HUES48 (cell line): ENCODE measurements around the gene COG8.

Experiments
- H3K27ac ChIP-seq: one replicate; pipeline ENCODE4 v1.7.0; 2013; ENCODE audit warnings: low read depth, low read length, inconsistent platforms
- H3K27me3 ChIP-seq: 2 replicates; pipeline ENCODE4 v1.6.1; 2013; ENCODE audit warnings: mild to moderate bottlenecking, low read length; ENCODE audit not compliant: control insufficient read depth, insufficient read depth
- H3K36me3 ChIP-seq: 2 replicates; pipeline ENCODE4 v1.6.1; 2013; ENCODE audit warnings: low read length; ENCODE audit not compliant: control insufficient read depth, insufficient read depth
- H3K4me1 ChIP-seq: 2 replicates; pipeline ENCODE4 v1.6.1; 2013; ENCODE audit warnings: mild to moderate bottlenecking, low read length; ENCODE audit not compliant: control insufficient read depth, insufficient read depth
- H3K4me3 ChIP-seq: 2 replicates; pipeline ENCODE4 v1.5.1; 2013; ENCODE audit warnings: mild to moderate bottlenecking, low read depth, low read length
- H3K9ac ChIP-seq: 2 replicates; pipeline ENCODE4 v1.6.1; 2013; ENCODE audit warnings: mild to moderate bottlenecking, low read depth, low read length, moderate library complexity
- H3K9me3 ChIP-seq: 2 replicates; pipeline ENCODE4 v1.6.1; 2013; ENCODE audit warnings: low read length; ENCODE audit not compliant: control insufficient read depth, insufficient read depth

COG8 gene, protein sequence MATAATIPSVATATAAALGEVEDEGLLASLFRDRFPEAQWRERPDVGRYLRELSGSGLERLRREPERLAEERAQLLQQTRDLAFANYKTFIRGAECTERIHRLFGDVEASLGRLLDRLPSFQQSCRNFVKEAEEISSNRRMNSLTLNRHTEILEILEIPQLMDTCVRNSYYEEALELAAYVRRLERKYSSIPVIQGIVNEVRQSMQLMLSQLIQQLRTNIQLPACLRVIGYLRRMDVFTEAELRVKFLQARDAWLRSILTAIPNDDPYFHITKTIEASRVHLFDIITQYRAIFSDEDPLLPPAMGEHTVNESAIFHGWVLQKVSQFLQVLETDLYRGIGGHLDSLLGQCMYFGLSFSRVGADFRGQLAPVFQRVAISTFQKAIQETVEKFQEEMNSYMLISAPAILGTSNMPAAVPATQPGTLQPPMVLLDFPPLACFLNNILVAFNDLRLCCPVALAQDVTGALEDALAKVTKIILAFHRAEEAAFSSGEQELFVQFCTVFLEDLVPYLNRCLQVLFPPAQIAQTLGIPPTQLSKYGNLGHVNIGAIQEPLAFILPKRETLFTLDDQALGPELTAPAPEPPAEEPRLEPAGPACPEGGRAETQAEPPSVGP

DNA sequence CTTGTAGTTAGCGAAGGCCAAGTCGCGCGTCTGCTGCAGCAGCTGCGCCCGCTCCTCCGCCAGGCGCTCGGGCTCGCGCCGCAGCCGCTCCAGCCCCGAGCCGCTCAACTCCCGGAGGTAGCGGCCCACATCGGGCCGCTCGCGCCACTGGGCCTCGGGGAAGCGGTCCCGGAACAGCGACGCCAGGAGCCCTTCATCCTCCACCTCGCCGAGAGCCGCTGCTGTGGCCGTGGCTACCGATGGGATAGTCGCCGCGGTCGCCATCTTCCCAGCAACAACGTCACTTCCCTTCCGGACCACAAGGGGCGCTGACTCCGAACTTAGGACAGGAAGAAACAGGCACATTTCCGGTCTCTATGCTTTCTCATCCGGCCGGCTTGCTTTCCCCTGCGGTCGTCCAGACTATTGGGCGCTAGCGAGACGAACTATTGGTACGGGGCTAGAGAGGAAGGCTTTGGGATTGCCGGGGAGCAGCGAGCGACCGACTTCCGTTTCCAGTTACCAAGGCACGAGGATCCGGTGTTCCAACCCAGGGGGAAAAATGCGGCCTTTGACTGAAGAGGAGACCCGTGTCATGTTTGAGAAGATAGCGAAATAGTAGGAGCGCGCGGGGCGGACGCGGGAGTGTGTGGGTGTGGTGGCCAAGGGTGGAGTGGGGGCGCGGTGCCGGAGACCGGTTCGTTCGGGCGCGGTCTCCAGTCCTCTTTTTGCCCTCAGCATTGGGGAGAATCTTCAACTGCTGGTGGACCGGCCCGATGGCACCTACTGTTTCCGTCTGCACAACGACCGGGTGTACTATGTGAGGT is at the start of gene COG8, which contains the start of gene NIP7:
Gene COG8, minus strand, starts transcription at position 276 of the 806 bp plus-strand sequence. Its CDS starts 12 bp downstream, at position 264.
Gene NIP7, plus strand, starts transcription at position 484 of the 806 bp plus-strand sequence. Its CDS starts 58 bp downstream, at position 542.
- H3K4me3 ChIP-seq = peak within 1 kb of the TSS; percentile 90
- H3K9ac ChIP-seq = peak within 1 kb of the TSS; percentile 92
- peak within 1 kb of the TSS; percentile 91 for H3K27ac ChIP-seq
- no peaks in the 10 kb centered on the region for H3K9me3 ChIP-seq
- 0 out of 2 replicates have a peak, but pooled peaks cover 3% of the 10 kb centered on the region for H3K4me1 ChIP-seq
- no peaks in the 10 kb centered on the region for H3K27me3 ChIP-seq
- H3K36me3 ChIP-seq = peaks cover 63% of the 10 kb centered on the region

DNA sequence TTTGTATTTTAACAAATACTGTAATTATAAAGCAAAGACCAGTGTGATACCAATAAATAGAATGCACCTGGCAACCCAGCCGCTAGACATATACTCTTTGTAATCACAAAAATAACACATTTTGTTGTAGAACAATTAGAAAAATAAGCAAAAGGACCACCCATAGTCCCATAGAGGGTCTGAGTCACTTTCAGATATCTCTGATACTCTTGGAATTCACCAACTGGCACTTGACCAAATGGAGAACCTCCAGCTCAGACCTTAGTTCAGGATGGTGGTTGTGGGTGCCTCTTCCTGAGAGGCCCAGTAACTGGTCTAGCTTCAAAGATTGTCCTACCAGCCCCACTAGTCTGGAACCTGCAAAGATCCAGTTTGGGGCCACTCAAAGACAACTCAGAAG is 47.2 kb upstream of the COG8 start:
- no peak overlapping the region for H3K9ac ChIP-seq

DNA sequence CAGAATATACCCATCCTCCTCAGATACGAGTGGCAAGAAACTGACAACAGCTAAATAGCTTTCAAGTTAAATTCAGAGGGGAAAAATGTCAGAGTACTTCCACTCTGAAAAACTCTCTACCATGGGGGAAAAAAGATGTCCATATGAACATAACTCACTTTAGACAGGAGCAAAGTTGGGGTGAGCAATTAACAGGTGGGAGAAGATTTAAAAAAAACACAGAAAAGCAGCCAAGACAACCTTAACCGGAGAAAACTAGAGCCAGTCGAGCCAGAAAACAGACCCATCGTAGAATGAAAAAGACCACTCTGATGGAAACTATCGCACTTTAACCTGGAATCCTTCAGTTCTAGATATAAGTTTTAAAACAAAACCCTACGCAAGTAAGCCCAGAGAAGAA is 45.6 kb upstream of the COG8 start:
- Histone ChIP-seq H3K9me3 (no peaks in the 10 kb centered on the region), H3K27ac (peak overlapping the region; percentile 79), H3K4me1 (no peaks in the 10 kb centered on the region), H3K9ac (peak overlapping the region; percentile 83), H3K4me3 (peak overlapping the region; percentile 68), H3K36me3 (peaks cover 43% of the 10 kb centered on the region), H3K27me3 (no peaks in the 10 kb centered on the region)

More for the DNA sequence above, 47.2 kb upstream of the COG8 start:
- Histone ChIP-seq H3K27me3 (no peaks in the 10 kb centered on the region), H3K27ac (no peak overlapping the region), H3K4me1 (no peaks in the 10 kb centered on the region), H3K4me3 (no peak overlapping the region; the same call in 1 of the 2 replicates), H3K36me3 (peaks cover 29% of the 10 kb centered on the region), H3K9me3 (no peaks in the 10 kb centered on the region)

DNA sequence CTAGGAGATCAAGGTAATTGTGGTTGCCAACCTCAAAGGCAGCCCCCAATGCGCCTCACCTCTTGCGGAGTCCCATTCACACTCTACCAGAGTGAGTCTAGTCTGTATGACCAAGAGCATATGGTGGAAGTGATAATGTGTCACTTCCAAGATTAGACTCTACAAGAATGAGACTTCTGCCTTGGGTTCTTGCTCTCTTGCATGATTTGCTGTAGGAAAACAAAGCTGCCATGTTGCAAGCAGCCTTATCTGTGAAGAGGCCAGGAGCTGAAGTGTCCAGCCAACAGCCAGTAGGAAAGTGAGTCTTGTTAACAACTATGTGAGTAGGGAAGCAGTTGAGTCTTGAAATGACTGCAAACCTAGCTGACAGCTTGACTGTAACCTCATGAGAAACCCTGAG is 43.1 kb upstream of the COG8 start:
- no peak overlapping the region for H3K4me3 ChIP-seq
- no peak overlapping the region for H3K27ac ChIP-seq
- no peak overlapping the region for H3K9ac ChIP-seq
- H3K27me3 ChIP-seq = no peaks in the 10 kb centered on the region
- no peaks in the 10 kb centered on the region for H3K4me1 ChIP-seq
- H3K36me3 ChIP-seq = peaks cover 69% of the 10 kb centered on the region
- no peaks in the 10 kb centered on the region for H3K9me3 ChIP-seq

DNA sequence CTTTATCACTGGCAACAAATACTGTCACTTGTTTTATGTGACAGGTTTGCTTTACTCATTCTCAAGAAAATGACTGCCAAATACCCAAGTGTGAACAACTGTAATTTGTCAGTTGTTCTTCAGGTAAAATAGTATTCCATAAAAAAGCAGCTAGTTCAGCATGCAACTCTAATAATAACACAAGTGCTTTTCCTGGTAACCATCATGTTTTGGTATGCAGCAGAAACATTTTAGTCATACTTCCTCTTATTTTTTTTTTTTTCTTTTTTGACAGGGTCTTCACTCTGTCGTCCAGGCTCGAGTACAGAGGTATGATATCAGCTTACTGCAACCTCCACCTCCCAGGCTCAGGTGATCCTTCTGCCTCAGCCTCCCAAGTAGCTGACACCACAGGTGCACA is 41.9 kb upstream of the COG8 start:
- no peak overlapping the region for H3K27ac ChIP-seq
- peaks cover 70% of the 10 kb centered on the region for H3K36me3 ChIP-seq

DNA sequence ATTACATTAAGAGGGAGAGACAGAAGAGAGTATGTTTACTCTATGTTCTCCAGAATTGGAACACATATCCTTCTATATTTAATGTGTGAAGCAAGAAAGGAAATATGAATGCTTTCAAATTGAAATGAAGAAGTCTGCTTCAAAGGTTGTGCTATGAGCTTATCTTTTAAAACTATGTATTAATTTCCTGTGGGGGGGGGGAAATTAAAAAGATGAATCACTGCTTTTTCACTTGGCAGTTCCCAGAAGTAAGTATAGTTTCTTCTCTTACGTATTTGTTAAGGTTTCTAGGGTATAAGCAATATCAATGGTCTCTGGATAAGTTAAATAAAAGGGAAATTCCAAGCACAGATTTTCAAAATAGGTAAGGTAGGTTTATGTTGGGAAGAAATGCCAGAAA is 39.4 kb upstream of the COG8 start:
- Histone ChIP-seq H3K36me3 (peaks cover 62% of the 10 kb centered on the region), H3K27me3 (no peaks in the 10 kb centered on the region), H3K27ac (no peak overlapping the region), H3K9me3 (no peaks in the 10 kb centered on the region), H3K4me1 (no peaks in the 10 kb centered on the region), H3K4me3 (no peak overlapping the region), H3K9ac (no peak overlapping the region)

More for the DNA sequence above, 41.9 kb upstream of the COG8 start:
- H3K4me3 ChIP-seq = no peak overlapping the region
- no peaks in the 10 kb centered on the region for H3K27me3 ChIP-seq
- H3K9ac ChIP-seq = no peak overlapping the region
- no peaks in the 10 kb centered on the region for H3K4me1 ChIP-seq
- H3K9me3 ChIP-seq = no peaks in the 10 kb centered on the region

DNA sequence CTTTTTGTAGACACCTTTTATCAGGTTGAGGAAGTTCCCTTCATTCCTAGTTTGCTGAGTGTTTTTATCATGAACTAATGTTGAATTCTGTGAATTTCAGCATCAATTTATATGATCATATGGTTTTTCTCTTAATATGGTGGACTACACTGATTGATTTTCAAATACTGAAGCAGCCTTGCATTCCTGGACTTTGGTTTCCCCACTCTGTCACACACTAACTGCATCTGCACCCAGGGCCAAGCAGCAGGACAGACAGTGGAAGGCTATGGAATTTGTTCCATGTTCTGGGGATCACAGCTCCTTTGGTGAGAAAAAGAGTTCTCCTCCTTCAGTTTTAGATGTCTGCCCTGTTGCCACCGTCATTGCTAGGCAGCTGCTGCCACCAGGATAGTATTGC is 38.7 kb upstream of the COG8 start:
- no peak overlapping the region for H3K4me3 ChIP-seq
- no peaks in the 10 kb centered on the region for H3K4me1 ChIP-seq
- no peak overlapping the region for H3K27ac ChIP-seq
- no peak overlapping the region for H3K9ac ChIP-seq
- no peaks in the 10 kb centered on the region for H3K27me3 ChIP-seq
- H3K36me3 ChIP-seq = peaks cover 55% of the 10 kb centered on the region
- H3K9me3 ChIP-seq = no peaks in the 10 kb centered on the region

DNA sequence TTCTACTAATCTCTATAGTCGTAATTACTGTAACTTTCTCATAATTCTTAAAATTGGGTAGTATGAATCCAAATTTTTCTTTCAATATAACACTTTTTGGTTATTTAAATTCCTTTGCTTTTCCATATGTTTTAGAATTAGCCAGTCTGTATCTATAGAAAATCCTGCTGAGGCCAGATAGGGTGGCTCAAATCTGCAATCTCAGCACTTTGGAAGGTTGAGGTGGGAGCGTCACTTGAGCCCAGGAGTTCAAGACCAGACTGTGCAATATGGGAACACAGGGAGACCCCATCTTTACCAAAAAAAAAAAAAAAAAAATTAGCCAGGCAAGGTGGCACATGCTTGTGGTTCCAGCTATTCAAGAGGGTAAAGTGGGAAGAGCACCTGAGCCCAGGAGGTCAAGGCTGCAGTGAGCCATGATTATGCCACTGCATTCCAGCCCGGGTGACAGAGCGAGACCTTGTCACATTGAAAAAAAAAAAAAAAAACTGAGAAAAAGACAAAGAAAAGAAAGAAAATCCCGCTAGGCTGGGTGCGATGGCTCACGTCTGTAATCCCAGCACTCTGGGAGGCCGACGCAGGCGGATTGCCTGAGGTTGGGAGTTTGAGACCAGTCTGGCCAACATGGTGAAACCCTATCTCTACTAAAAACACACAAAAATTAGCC is 37.2 kb upstream of the COG8 start:
- H3K9ac ChIP-seq = no peak overlapping the region
- no peaks in the 10 kb centered on the region for H3K9me3 ChIP-seq
- no peak overlapping the region for H3K27ac ChIP-seq
- H3K36me3 ChIP-seq = peaks cover 53% of the 10 kb centered on the region
- no peaks in the 10 kb centered on the region for H3K27me3 ChIP-seq
- H3K4me1 ChIP-seq = no peaks in the 10 kb centered on the region
- no peak overlapping the region for H3K4me3 ChIP-seq

DNA sequence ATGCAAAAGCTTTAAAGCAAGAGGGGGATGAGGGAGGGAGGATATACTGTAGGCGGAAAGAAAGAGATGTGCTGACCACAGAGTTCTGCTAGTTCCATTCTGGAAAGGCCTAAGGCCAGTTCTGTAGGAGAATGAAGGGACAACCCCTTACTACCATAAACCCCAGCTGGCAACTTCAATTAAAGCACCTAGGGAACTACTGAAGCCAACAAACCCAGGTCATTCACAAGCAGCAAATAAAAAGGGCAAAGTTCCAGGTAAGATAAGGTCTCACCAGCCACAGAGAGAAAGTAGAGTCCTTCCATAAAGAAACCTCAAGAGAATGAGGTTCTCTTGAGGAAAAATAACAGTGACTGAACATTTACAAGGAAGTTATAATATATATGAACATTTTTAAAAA is 33.7 kb upstream of the COG8 start:
- peaks cover 54% of the 10 kb centered on the region for H3K36me3 ChIP-seq
- H3K4me3 ChIP-seq = no peak overlapping the region
- no peaks in the 10 kb centered on the region for H3K4me1 ChIP-seq
- H3K27me3 ChIP-seq = no peaks in the 10 kb centered on the region
- H3K27ac ChIP-seq = no peak overlapping the region
- H3K9me3 ChIP-seq = no peaks in the 10 kb centered on the region
- H3K9ac ChIP-seq = no peak overlapping the region

DNA sequence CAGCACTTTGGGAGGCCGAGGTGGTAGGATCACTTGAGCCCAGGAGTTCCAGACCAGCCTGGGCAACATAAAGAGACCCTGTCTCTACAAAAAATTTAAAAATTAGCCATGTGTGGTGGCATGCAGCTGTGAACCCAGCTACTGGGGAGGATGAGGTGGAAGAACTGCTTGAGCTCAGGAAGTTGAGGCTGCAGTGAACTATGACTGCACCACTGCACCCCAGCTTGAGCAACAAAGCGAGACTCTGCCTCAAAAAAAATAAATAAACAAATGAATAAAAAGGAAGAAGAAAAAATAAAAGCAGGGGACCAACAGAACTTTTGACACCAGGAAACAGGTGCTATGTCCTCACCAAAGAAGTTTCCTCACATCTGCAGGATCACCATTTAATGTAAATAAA is 32.2 kb upstream of the COG8 start:
- Histone ChIP-seq H3K27ac (no peak overlapping the region), H3K4me1 (no peaks in the 10 kb centered on the region), H3K36me3 (peaks cover 61% of the 10 kb centered on the region), H3K9ac (no peak overlapping the region), H3K27me3 (no peaks in the 10 kb centered on the region), H3K4me3 (no peak overlapping the region), H3K9me3 (no peaks in the 10 kb centered on the region)
